HCT116 (cell line): ENCODE data around the gene EIPR1. TPM values are rescaled to one million over a fixed set of nuclear protein-coding genes. Genes with fewer than 3 reads are reported as not detected.

Source experiments
- ATAC-seq: fragments of 200-7000 bp; cut with Tn5 transposase; 2 replicates; pipeline ENCODE4 v1.9.1; 2020; ENCODE audit warnings: mild to moderate bottlenecking, moderate library complexity
- BruUV-seq: library from RNA; stranded (reverse); fragments of 400-500 nt; replicated peaks from 2 replicates; lab custom pipeline; 2021; lab: Mats Ljungman, UMichigan
- CTCF ChIA-PET: fragments of 300-600 bp; sonication (Branson Sonifier 250); formaldehyde crosslinking; loops from one replicate; lab custom pipeline; 2021; ENCODE audit warnings: antibody characterized with exemption; lab: Charles Lee
- POLR2A ChIA-PET: fragments of 300-600, 350-600 bp; sonication (Branson Sonifier 250); formaldehyde crosslinking; loops from one replicate; lab custom pipeline; 2021; ENCODE audit warnings: antibody characterized with exemption; lab: Charles Lee
- RAD21 ChIA-PET, 2 experiments: fragments of 300-600 bp; sonication (Branson Sonifier 250); formaldehyde crosslinking; loops; one replicate each; lab custom pipeline; 2023; ENCODE audit warnings: low total read pairs in 2 of 2; ENCODE audit not compliant: uncharacterized antibody in 2 of 2, unreplicated experiment in 2 of 2, low non-redundant PET in 1 of 2; lab: Charles Lee
- DNase-seq: peaks from one replicate; pipeline ENCODE4 v3.0.0-alpha.2; 2010; ENCODE audit warnings: low read depth, low spot score
- H2AFZ ChIP-seq: fragments of 200-600 bp; shearing (Covaris generic), sonication (generic); 2 replicates; pipeline ENCODE4 v1.6.1; 2017; ENCODE audit warnings: low read depth, mixed run types, mixed read lengths, antibody characterized with exemption, low read length; ENCODE audit not compliant: poor library complexity, severe bottlenecking
- H3K27ac ChIP-seq: 2 replicates; pipeline ENCODE4 v1.5.1; 2012; ENCODE audit warnings: low read depth, low read length
- H3K27me3 ChIP-seq: fragments of 200-600 bp; sonication (generic); 2 replicates; pipeline ENCODE4 v1.6.1; 2016; ENCODE audit warnings: mixed run types, low read length, mixed read lengths; ENCODE audit not compliant: insufficient read depth
- H3K36me3 ChIP-seq, 2 experiments: fragments of 200-500 bp in 1 of 2; fragments of 200-600 bp in 1 of 2; sonication (Bioruptor generic) in 1 of 2; sonication (generic) in 1 of 2; 2 replicates each; pipeline versions ENCODE4 v1.5.1 to v1.6.1; 2014 to 2016; ENCODE audit warnings: low read length in 2 of 2, inconsistent platforms in 1 of 2, mixed read lengths in 1 of 2, mixed run types in 1 of 2; ENCODE audit not compliant: insufficient read depth in 2 of 2, control insufficient read depth in 1 of 2
- H3K4me1 ChIP-seq, 2 experiments: fragments of 200-600 bp in 1 of 2; sonication (generic) in 1 of 2; 2 replicates each; pipeline versions ENCODE4 v1.5.1 to v1.6.1; 2012 to 2017; ENCODE audit warnings: low read length in 2 of 2, inconsistent platforms in 1 of 2, mild to moderate bottlenecking in 1 of 2, mixed read lengths in 1 of 2, mixed run types in 1 of 2, moderate library complexity in 1 of 2; ENCODE audit not compliant: insufficient read depth in 2 of 2, control insufficient read depth in 1 of 2
- H3K4me2 ChIP-seq: fragments of 200-600 bp; sonication (generic); 2 replicates; pipeline ENCODE4 v1.6.1; 2017; ENCODE audit warnings: mixed run types, low read length, mixed read lengths
- H3K4me3 ChIP-seq, 2 experiments: fragments of 200-600 bp in 1 of 2; sonication (generic) in 1 of 2; replicated peaks in 1 of 2; 2 replicates each; pipeline ENCODE4 v1.5.1; 2011 to 2016; ENCODE audit warnings: low read length in 2 of 2, control low read depth in 1 of 2, low read depth in 1 of 2, mild to moderate bottlenecking in 1 of 2, mixed read lengths in 1 of 2, mixed run types in 1 of 2
- H3K79me2 ChIP-seq: fragments of 200-600 bp; sonication (generic); 2 replicates; pipeline ENCODE4 v1.6.1; 2017; ENCODE audit warnings: mild to moderate bottlenecking, mixed run types, low read length, moderate library complexity, mixed read lengths; ENCODE audit not compliant: insufficient read depth
- H3K9ac ChIP-seq: fragments of 200-600 bp; sonication (generic); 2 replicates; pipeline ENCODE4 v1.6.1; 2016; ENCODE audit warnings: low read length, mixed read lengths
- H3K9me2 ChIP-seq: fragments of 200-600 bp; sonication (generic), shearing (Covaris generic); 2 replicates; pipeline ENCODE4 v1.6.1; 2017; ENCODE audit warnings: mixed run types, mild to moderate bottlenecking, moderate library complexity; ENCODE audit not compliant: insufficient read depth
- H3K9me3 ChIP-seq, 2 experiments: fragments of 200-500 bp in 1 of 2; fragments of 200-600 bp in 1 of 2; sonication (Bioruptor generic) in 1 of 2; sonication (generic) in 1 of 2; 2 replicates each; pipeline ENCODE4 v1.6.1; 2014 to 2017; ENCODE audit warnings: low read length in 2 of 2, mixed read lengths in 2 of 2, inconsistent platforms in 1 of 2, low read depth in 1 of 2, mild to moderate bottlenecking in 1 of 2, mixed run types in 1 of 2, moderate library complexity in 1 of 2; ENCODE audit not compliant: control insufficient read depth in 1 of 2, insufficient read depth in 1 of 2
- H4K20me1 ChIP-seq: fragments of 200-600 bp; sonication (generic), shearing (Covaris generic); 2 replicates; pipeline ENCODE4 v1.6.1; 2017; ENCODE audit warnings: mixed run types, mild to moderate bottlenecking, moderate library complexity; ENCODE audit not compliant: insufficient read depth
- ATF3 ChIP-seq: IDR thresholded peaks from 2 replicates; pipeline ENCODE4 v1.6.1; 2012
- CBX3 ChIP-seq: IDR thresholded peaks from 2 replicates; pipeline ENCODE4 v1.6.1; 2012; ENCODE audit warnings: low read depth
- ELF1 ChIP-seq: IDR thresholded peaks from 2 replicates; pipeline ENCODE4 v1.6.1; 2012; ENCODE audit warnings: low read depth, borderline replicate concordance
- EZH2 ChIP-seq: fragments of 200-600 bp; sonication (generic); IDR thresholded peaks from 2 replicates; pipeline ENCODE4 v1.6.1; 2017; ENCODE audit warnings: antibody characterized with exemption, mixed run types
- FOSL1 ChIP-seq: IDR thresholded peaks from 2 replicates; pipeline ENCODE4 v1.6.1; 2012; ENCODE audit warnings: low read depth
- JUND ChIP-seq: IDR thresholded peaks from 2 replicates; pipeline ENCODE4 v1.6.1; 2012
- POLR2A ChIP-seq: IDR thresholded peaks from 2 replicates; pipeline ENCODE4 v1.7.0; 2011; ENCODE audit warnings: borderline replicate concordance; ENCODE audit not compliant: insufficient read depth, insufficient read length; ENCODE audit errors: extremely low read depth
- POLR2AphosphoS5 ChIP-seq: IDR thresholded peaks from 2 replicates; pipeline ENCODE4 v1.6.1; 2011; ENCODE audit warnings: mild to moderate bottlenecking, low read depth, low read length, moderate library complexity
- SIN3A ChIP-seq: IDR thresholded peaks from 2 replicates; pipeline ENCODE4 v1.6.1; 2012; ENCODE audit warnings: low read depth
- SRF ChIP-seq: IDR thresholded peaks from 2 replicates; pipeline ENCODE4 v1.6.1; 2012; ENCODE audit warnings: low read depth
- TCF7L2 ChIP-seq: IDR thresholded peaks from 2 replicates; pipeline ENCODE4 v1.7.0; 2011; ENCODE audit warnings: borderline replicate concordance, inconsistent platforms; ENCODE audit not compliant: insufficient read depth, insufficient read length; ENCODE audit errors: extremely low read depth
- ZFX ChIP-seq: fragments of 450-650 bp; IDR thresholded peaks from 2 replicates; pipeline ENCODE4 v1.6.1; 2017
- intact Hi-C: fragments of 100-400 bp; cut with micrococcal nuclease; formaldehyde crosslinking; loops from 2 replicates; pipeline ENCODE4 v1.10.0; 2022
- total RNA-seq: library from RNA; stranded (reverse); gene quantifications from one replicate; pipeline ENCODE4 v1.2.1, GENCODE V29; 2021; ENCODE audit not compliant: unreplicated experiment

EIPR1 gene
- total RNA-seq, 1 experiment from 2014 or later, result 36.9 TPM

GRCh38 chr2:3217646-3218045 is 160.0 kb downstream of the EIPR1 start:
- Histone ChIP-seq H2AFZ (no peak overlapping the region), H3K4me3 (no peak overlapping the region), H3K36me3 (no peaks in the 10 kb centered on the region), H3K4me2 (no peak overlapping the region), H3K9me2 (no peaks in the 10 kb centered on the region), H3K4me1 (no peaks in the 10 kb centered on the region), H3K27ac (no peak overlapping the region), H3K79me2 (peaks cover 26% of the 10 kb centered on the region; the same call in 1 of the 2 replicates), H3K9ac (no peak overlapping the region), H3K9me3 (no peaks in the 10 kb centered on the region; a peak in 1 of 4 replicates), H3K27me3 (no peaks in the 10 kb centered on the region), H4K20me1 (no peaks in the 10 kb centered on the region)
- intact Hi-C loops, result no loop called here
- DNase-seq, result no peak
- ChIA-PET CTCF (no interaction called here), RAD21 (no interaction called here), POLR2A (no interaction called here)
- TF ChIP-seq POLR2A (no peak), SIN3A (no peak), ATF3 (no peak), POLR2AphosphoS5 (no peak), JUND (no peak), EZH2 (no peak), SRF (no peak), ZFX (no peak), TCF7L2 (no peak), ELF1 (no peak), CBX3 (no peak)
- BruUV-seq, result no TSS peak
- no peak for ATAC-seq

GRCh38 chr2:3216841-3217495 is 160.7 kb downstream of the EIPR1 start:
- H3K9me2 ChIP-seq, result no peaks in the 10 kb centered on the region
- H3K4me3 ChIP-seq, result no peak overlapping the region
- ChIA-PET CTCF (no interaction called here), POLR2A (no interaction called here), RAD21 (no interaction called here)
- intact Hi-C loops, result no loop called here
- ATAC-seq, result no peak
- H3K4me1 ChIP-seq, result no peaks in the 10 kb centered on the region
- no peak overlapping the region for H2AFZ ChIP-seq
- no peak for DNase-seq
- no peak overlapping the region for H3K27ac ChIP-seq
- BruUV-seq, result no TSS peak
- no peaks in the 10 kb centered on the region for H3K27me3 ChIP-seq
- H3K9me3 ChIP-seq, result no peaks in the 10 kb centered on the region; a peak in 1 of 4 replicates
- H4K20me1 ChIP-seq, result no peaks in the 10 kb centered on the region
- peaks cover 24% of the 10 kb centered on the region; the same call in 1 of the 2 replicates for H3K79me2 ChIP-seq
- H3K4me2 ChIP-seq, result no peak overlapping the region
- no peak overlapping the region for H3K9ac ChIP-seq
- TF ChIP-seq FOSL1 (no peak), POLR2A (no peak)
- H3K36me3 ChIP-seq, result no peaks in the 10 kb centered on the region; a peak in 1 of 4 replicates
